RWPE2 (cell line): ENCODE results near the gene CCL17.
A peak's percentile ranks its signal among the peaks of the same experiment; 100 is the strongest.

Source experiments
- ATAC-seq: fragments of 200-7000 bp; cut with Tn5 transposase; 3 replicates; pipeline ENCODE4 v1.9.1; 2021; ENCODE audit warnings: low read depth
- DNase-seq: peaks from one replicate; pipeline ENCODE4 v3.0.0-alpha.2; 2020; ENCODE audit warnings: low spot score
- H3K27ac ChIP-seq: fragments of 450-650 bp; 2 replicates; pipeline ENCODE4 v1.5.1; 2017; ENCODE audit warnings: mild to moderate bottlenecking; ENCODE audit not compliant: poor library complexity, severe bottlenecking
- H3K27me3 ChIP-seq: fragments of 250-450 bp; sonication (Bioruptor Pico); 2 replicates; pipeline ENCODE4 v1.5.1; 2021; ENCODE audit warnings: mild to moderate bottlenecking, moderate library complexity; ENCODE audit not compliant: insufficient read depth, poor library complexity, severe bottlenecking
- H3K36me3 ChIP-seq: fragments of 250-450 bp; sonication (Bioruptor Pico); 2 replicates; pipeline ENCODE4 v1.5.1; 2020; ENCODE audit warnings: low read depth, mild to moderate bottlenecking, moderate library complexity
- H3K4me1 ChIP-seq: fragments of 250-450 bp; sonication (Bioruptor Pico); 2 replicates; pipeline ENCODE4 v1.5.1; 2021; ENCODE audit warnings: mild to moderate bottlenecking, moderate library complexity; ENCODE audit not compliant: insufficient read depth, poor library complexity, severe bottlenecking
- H3K4me3 ChIP-seq: fragments of 250-450 bp; sonication (Bioruptor Pico); 2 replicates; pipeline ENCODE4 v1.5.1; 2021; ENCODE audit warnings: mild to moderate bottlenecking, moderate library complexity; ENCODE audit not compliant: severe bottlenecking
- H3K9me3 ChIP-seq: fragments of 250-450 bp; sonication (Bioruptor Pico); 2 replicates; pipeline ENCODE4 v1.5.1; 2021; ENCODE audit warnings: mild to moderate bottlenecking, moderate library complexity; ENCODE audit not compliant: severe bottlenecking
- TF ChIP-seq, protein P1 (sequence below): fragments of 450-650 bp; IDR thresholded peaks from one replicate; pipeline ENCODE4 v1.5.1; 2017; ENCODE audit warnings: mild to moderate bottlenecking, moderate library complexity; ENCODE audit not compliant: poor library complexity, severe bottlenecking

The CCL17 gene

DNA sequence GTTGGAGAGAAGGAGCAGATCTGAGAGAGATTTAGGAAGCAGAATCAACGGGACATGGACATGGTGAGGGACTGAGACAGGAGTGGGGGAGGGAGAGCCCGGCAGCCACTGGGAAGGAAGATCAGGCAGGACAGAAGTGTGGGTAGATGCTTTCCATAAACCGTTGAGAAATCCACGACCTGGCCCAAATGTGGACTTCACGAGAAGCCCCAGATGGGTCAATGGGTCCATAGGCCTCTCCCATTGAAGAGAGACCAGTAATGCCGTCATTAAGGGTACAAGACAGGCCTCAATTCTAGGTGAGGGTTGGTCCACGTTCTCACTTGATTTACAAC, 46.5 kb upstream of the CCL17 start:
- H3K36me3 ChIP-seq: no peaks in the 10 kb centered on the region
- no peak overlapping the region for H3K27ac ChIP-seq
- peaks cover 5% of the 10 kb centered on the region for H3K4me1 ChIP-seq
- ATAC-seq (no peak), DNase-seq (no peak)
- H3K4me3 ChIP-seq: no peak overlapping the region
- TF ChIP-seq, protein P1, sequence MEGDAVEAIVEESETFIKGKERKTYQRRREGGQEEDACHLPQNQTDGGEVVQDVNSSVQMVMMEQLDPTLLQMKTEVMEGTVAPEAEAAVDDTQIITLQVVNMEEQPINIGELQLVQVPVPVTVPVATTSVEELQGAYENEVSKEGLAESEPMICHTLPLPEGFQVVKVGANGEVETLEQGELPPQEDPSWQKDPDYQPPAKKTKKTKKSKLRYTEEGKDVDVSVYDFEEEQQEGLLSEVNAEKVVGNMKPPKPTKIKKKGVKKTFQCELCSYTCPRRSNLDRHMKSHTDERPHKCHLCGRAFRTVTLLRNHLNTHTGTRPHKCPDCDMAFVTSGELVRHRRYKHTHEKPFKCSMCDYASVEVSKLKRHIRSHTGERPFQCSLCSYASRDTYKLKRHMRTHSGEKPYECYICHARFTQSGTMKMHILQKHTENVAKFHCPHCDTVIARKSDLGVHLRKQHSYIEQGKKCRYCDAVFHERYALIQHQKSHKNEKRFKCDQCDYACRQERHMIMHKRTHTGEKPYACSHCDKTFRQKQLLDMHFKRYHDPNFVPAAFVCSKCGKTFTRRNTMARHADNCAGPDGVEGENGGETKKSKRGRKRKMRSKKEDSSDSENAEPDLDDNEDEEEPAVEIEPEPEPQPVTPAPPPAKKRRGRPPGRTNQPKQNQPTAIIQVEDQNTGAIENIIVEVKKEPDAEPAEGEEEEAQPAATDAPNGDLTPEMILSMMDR: no peak
- H3K27me3 ChIP-seq: no peaks in the 10 kb centered on the region
- H3K9me3 ChIP-seq: no peaks in the 10 kb centered on the region

DNA sequence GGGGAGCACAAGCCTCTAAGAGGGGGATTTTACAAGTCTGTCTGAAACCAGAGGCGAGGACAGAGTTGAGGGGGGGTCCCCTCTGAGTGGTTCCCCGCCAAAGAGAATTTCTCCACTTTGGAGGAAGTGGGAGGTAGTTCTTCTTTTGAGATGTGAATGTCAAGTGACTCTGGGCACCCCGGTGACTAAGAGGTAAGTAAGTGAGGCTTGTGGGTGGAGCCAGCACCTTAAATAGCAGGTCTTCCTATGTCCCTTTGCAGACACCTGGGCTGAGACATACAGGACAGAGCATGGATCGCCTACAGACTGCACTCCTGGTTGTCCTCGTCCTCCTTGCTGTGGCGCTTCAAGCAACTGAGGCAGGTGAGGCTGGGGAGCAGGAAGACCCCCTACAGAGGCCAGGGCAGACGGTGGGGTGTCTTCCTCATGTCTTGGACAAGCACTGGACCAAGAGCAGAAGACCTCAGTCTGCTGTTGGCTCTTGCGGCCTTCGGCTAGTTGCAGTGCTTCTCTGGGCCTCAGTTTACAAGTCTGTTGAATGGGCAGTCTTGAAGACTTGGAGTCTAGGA, 46.0 kb upstream of the CCL17 start, which contains the start of gene CCL22:
CCL22 (plus strand) TSS at position 257 of the 569 bp plus-strand sequence; CDS start at position 291, 34 bp downstream.
- Histone ChIP-seq H3K27ac (no peak within 1 kb of the TSS), H3K27me3 (no peaks in the 10 kb centered on the region), H3K4me3 (no peak within 1 kb of the TSS), H3K4me1 (peaks cover 5% of the 10 kb centered on the region), H3K36me3 (no peaks in the 10 kb centered on the region), H3K9me3 (no peaks in the 10 kb centered on the region)
- TF ChIP-seq, protein P1: no peak
- DNase-seq (no peak), ATAC-seq (peak; percentile 53; the same call in 2 of the 3 replicates)

DNA sequence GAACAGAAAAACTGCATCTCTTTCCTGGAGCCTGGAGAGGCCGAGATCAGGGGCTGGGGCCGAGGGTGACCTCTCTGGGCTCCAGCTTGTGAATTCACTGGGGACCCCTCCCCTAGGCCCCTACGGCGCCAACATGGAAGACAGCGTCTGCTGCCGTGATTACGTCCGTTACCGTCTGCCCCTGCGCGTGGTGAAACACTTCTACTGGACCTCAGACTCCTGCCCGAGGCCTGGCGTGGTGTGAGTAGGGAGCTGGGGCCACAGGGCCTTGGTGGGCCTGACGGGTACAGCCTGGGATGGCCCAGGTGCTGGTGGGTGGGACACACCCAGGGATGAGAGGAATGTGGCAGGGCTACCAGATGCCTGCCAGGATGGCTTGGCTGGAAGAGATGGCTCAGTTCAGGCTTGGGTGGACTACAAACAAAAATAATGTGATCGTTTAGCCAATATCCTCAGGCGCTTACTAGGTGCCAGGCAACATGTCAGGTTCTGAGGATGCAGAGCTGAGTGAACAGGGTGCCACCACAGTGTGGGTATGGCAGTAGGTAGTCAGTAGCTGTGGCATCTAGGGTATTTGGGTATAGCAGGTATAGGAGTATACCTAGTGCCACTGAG, 44.1 kb upstream of the CCL17 start:
- no peak for ATAC-seq
- Histone ChIP-seq H3K4me1 (peaks cover 5% of the 10 kb centered on the region), H3K27me3 (no peaks in the 10 kb centered on the region), H3K27ac (no peak overlapping the region), H3K9me3 (no peaks in the 10 kb centered on the region), H3K36me3 (no peaks in the 10 kb centered on the region), H3K4me3 (no peak overlapping the region)
- DNase-seq: no peak
- TF ChIP-seq, protein P1: no peak

DNA sequence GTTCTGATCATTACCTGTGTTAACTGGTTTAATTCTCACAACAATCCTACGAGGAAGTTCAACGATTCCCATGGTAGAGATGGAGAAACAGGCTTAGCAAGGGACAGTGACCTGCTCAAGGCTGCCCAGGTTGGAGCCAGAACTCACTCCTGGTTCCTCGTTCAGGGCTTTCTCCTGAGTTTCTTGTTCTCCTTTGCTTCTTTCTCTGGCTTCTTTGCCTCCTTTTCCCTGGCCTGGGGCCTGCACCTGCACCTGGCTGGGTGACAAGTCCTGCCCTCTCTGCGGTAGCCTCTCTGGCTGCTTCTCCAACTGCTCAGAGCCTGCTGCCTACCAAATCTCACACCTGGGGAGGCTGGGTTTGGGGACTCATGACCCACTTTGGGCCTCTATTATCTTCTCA, 43.2 kb upstream of the CCL17 start:
- Histone ChIP-seq H3K27me3 (no peaks in the 10 kb centered on the region), H3K9me3 (no peaks in the 10 kb centered on the region), H3K27ac (no peak overlapping the region), H3K36me3 (no peaks in the 10 kb centered on the region), H3K4me1 (peaks cover 5% of the 10 kb centered on the region), H3K4me3 (no peak overlapping the region)
- TF ChIP-seq, protein P1: no peak
- no peak for ATAC-seq
- peak; percentile 23 for DNase-seq

DNA sequence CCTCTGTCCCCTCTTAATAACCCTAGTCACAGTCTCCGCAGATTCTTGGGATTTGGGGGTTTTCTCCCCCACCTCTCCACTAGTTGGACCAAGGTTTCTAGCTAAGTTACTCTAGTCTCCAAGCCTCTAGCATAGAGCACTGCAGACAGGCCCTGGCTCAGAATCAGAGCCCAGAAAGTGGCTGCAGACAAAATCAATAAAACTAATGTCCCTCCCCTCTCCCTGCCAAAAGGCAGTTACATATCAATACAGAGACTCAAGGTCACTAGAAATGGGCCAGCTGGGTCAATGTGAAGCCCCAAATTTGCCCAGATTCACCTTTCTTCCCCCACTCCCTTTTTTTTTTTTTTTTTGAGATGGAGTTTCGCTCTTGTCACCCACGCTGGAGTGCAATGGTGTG, 40.4 kb upstream of the CCL17 start:
- DNase-seq: no peak
- Histone ChIP-seq H3K36me3 (no peaks in the 10 kb centered on the region), H3K27ac (no peak overlapping the region), H3K4me1 (peaks cover 3% of the 10 kb centered on the region), H3K27me3 (no peaks in the 10 kb centered on the region), H3K9me3 (no peaks in the 10 kb centered on the region), H3K4me3 (no peak overlapping the region)
- no peak for ATAC-seq
- TF ChIP-seq, protein P1: no peak
